ENCODE results near the gene TNPO1.
A peak's percentile ranks its signal among the peaks of the same experiment; 100 is the strongest.

Gene TNPO1

DNA sequence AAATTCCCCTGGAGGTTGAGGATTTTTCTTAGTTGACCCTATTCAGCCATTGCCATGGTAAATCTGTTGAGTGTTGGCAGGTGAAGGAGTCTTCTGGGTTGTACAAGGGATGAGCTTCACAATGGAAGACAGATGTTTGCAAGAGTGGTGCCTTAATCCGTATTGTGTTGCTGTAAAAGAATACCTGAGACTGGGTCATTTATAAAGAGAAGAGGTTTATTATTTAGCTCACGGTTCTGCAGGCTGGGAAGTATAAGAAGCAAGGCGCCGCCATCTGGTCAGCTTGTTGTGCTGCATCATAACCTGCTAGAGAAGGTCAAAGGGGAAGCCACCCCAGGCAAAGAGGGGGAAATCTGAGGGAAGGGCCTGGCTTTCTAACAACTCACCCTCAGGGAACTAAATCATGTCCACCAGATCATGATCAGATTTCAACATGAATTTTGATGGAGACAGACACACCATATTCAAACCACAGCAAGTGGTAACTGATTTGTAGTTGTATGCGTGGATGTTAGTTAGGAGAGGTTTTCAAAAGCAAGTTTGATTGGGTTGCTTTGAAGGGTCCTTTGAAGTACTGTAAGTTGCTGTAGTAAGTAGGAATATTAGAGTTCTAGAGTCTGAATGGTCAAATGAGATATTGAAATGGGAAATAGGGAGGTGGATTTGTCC, 2.5 kb downstream of the TNPO1 start:
- peak overlapping the region; percentile 81 for H3K4me3 ChIP-seq (ENCODE audit: low read depth, low read length)
- TF ChIP-seq, protein P1, sequence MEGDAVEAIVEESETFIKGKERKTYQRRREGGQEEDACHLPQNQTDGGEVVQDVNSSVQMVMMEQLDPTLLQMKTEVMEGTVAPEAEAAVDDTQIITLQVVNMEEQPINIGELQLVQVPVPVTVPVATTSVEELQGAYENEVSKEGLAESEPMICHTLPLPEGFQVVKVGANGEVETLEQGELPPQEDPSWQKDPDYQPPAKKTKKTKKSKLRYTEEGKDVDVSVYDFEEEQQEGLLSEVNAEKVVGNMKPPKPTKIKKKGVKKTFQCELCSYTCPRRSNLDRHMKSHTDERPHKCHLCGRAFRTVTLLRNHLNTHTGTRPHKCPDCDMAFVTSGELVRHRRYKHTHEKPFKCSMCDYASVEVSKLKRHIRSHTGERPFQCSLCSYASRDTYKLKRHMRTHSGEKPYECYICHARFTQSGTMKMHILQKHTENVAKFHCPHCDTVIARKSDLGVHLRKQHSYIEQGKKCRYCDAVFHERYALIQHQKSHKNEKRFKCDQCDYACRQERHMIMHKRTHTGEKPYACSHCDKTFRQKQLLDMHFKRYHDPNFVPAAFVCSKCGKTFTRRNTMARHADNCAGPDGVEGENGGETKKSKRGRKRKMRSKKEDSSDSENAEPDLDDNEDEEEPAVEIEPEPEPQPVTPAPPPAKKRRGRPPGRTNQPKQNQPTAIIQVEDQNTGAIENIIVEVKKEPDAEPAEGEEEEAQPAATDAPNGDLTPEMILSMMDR (IDR thresholded peaks at IDR 0.05; ENCODE audit: low read depth, low read length) = peak; percentile 53

- TF ChIP-seq, protein P1 (IDR thresholded peaks at IDR 0.05; ENCODE audit: low read depth, low read length) = no peak
- H3K4me3 ChIP-seq (ENCODE audit: low read depth, low read length) = no peak overlapping the region
Observed at GRCh38 chr5:72821776-72822175, 5.3 kb downstream of the TNPO1 start.

GRCh38 chr5:72822944-72823343, 6.5 kb downstream of the TNPO1 start:
- TF ChIP-seq, protein P1 (IDR thresholded peaks at IDR 0.05; ENCODE audit: low read depth, low read length) = no peak
- H3K4me3 ChIP-seq (ENCODE audit: low read depth, low read length) = peak overlapping the region; percentile 16; the same call in 1 of the 2 replicates

DNA sequence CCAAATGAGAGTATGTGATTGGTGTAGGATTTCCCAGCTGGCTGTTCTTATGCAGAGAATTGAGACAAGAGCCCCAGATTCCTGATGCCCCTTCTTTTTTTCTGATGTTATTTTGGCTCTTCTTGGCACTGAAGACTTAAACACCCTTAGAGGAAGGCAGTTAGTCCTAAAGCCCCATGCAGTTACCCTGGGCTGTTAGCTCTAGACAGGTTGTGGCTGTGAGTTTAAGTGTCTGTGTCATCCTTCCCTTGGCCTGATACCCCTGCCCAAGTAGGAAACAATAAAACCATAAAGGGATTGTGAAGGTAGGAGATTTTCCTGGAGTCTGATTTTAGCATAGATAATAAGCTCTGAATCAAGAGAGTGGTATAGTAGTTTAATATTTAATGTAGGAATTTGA, 13.2 kb downstream of the TNPO1 start:
- TF ChIP-seq, protein P1 (IDR thresholded peaks at IDR 0.05; ENCODE audit: low read depth, low read length) = no peak
- H3K4me3 ChIP-seq (ENCODE audit: low read depth, low read length) = no peak overlapping the region

DNA sequence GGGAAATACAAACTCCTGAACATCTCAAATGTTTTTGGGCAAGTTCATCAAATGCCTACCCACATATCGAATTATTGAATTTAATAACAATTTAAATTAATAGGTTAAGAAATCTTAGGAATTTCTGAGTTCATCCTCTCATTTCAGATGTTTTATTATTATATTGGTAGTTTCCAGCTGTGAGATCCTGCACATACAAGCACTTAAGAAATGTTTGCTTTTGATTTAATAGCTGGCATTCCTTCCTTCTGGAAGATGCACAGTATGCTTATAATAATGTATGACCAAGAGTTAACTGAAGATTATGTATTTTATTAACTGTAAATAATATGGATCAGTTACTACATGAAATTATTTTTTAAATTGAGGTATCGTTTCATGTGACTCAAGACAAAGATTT, 13.9 kb downstream of the TNPO1 start:
- TF ChIP-seq, protein P1 (IDR thresholded peaks at IDR 0.05; ENCODE audit: low read depth, low read length) = no peak
- H3K4me3 ChIP-seq (ENCODE audit: low read depth, low read length) = no peak overlapping the region

DNA sequence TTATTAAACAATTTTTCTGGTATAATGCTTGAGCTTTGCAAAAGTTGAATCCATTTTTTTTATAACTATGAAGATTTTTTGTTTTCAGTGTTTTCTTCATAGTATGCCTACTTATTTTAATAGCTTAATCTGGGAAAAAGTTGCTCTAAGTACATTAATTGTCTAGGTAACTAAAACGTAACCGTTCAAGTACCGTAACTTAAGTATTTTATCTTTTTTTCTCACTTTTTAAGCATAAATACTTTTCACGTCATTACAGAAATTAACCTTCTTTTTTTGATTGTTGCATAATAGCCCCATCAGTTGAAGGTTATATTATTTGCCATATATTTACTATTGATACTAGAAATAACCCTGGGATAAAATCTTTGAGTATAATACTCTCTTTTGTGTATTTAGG, 15.2 kb downstream of the TNPO1 start:
- TF ChIP-seq, protein P1 (IDR thresholded peaks at IDR 0.05; ENCODE audit: low read depth, low read length) = no peak
- H3K4me3 ChIP-seq (ENCODE audit: low read depth, low read length) = no peak overlapping the region

DNA sequence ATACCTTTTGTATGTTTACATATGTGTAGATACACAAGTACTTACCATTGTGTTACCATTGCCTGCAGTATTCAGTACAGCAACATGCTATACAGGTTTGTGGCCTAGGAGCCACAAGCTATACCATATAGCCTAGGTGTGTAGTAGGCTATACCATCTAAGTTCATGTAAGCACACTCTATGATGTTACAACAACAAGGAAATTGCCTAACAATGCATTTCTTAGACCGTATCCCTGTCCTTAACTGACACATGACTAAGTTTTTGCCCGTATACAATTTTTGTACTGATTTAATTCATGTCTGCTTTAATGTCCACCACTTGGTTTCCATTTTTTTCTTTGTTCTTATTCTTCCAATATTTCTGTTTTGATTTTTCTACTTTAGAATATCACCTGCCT, 18.5 kb downstream of the TNPO1 start:
- H3K4me3 ChIP-seq (ENCODE audit: low read depth, low read length) = no peak overlapping the region
- TF ChIP-seq, protein P1 (IDR thresholded peaks at IDR 0.05; ENCODE audit: low read depth, low read length) = no peak

Measured in WI38 (cell line).